ENCODE results near the gene SFXN2.
"Not testable (repeated sequence)": the region's sequence is repeated elsewhere in the genome, so short reads cannot be mapped to it uniquely, and the experiment has no call there.

SFXN2 gene

GRCh38 chr10:102713814-102714620 is 419 bp upstream of the SFXN2 start, which contains the start of gene ARL3:
TSS of gene ARL3 (minus strand) at chr10:102714397. CDS start at chr10:102714275, 122 bp downstream.
- peak within 1 kb of the TSS; percentile 17 for H3K27ac ChIP-seq (ENCODE audit: low read depth, low read length)
- peak within 1 kb of the TSS; percentile 25 for H3K9ac ChIP-seq (ENCODE audit: low read length)
- peak within 1 kb of the TSS; percentile 91 for H3K4me3 ChIP-seq (ENCODE audit: low read length)
- no peaks in the 10 kb centered on the region for H3K36me3 ChIP-seq (ENCODE audit: control insufficient read depth, insufficient read depth, low read length)
- H3K27me3 ChIP-seq (ENCODE audit: control insufficient read depth, insufficient read depth, low read length): no peaks in the 10 kb centered on the region
- peaks cover 2% of the 10 kb centered on the region for H3K4me1 ChIP-seq (ENCODE audit: control insufficient read depth, insufficient read depth, low read length)

- Histone ChIP-seq H3K27ac (ENCODE audit: low read depth, low read length) (no peak overlapping the region), H3K27me3 (ENCODE audit: control insufficient read depth, insufficient read depth, low read length) (no peaks in the 10 kb centered on the region), H3K9ac (ENCODE audit: low read length) (no peak overlapping the region), H3K4me1 (ENCODE audit: control insufficient read depth, insufficient read depth, low read length) (peaks cover 2% of the 10 kb centered on the region), H3K36me3 (ENCODE audit: control insufficient read depth, insufficient read depth, low read length) (no peaks in the 10 kb centered on the region), H3K4me3 (ENCODE audit: low read length) (no peak overlapping the region)
Measured at GRCh38 chr10:102715880-102716279, 1.4 kb downstream of the SFXN2 start.

- H3K4me1 ChIP-seq (ENCODE audit: control insufficient read depth, insufficient read depth, low read length); H3K36me3 ChIP-seq (ENCODE audit: control insufficient read depth, insufficient read depth, low read length); H3K4me3 ChIP-seq (ENCODE audit: low read length); H3K27ac ChIP-seq (ENCODE audit: low read depth, low read length); H3K9ac ChIP-seq (ENCODE audit: low read length); H3K27me3 ChIP-seq (ENCODE audit: control insufficient read depth, insufficient read depth, low read length): not testable (repeated sequence)
Measured at GRCh38 chr10:102716900-102717565, 2.6 kb downstream of the SFXN2 start.

GRCh38 chr10:102718220-102718619 is 3.8 kb downstream of the SFXN2 start:
- Histone ChIP-seq H3K4me1 (ENCODE audit: control insufficient read depth, insufficient read depth, low read length) (peaks cover 1% of the 10 kb centered on the region), H3K27me3 (ENCODE audit: control insufficient read depth, insufficient read depth, low read length) (no peaks in the 10 kb centered on the region), H3K36me3 (ENCODE audit: control insufficient read depth, insufficient read depth, low read length) (no peaks in the 10 kb centered on the region), H3K4me3 (ENCODE audit: low read length) (no peak overlapping the region), H3K27ac (ENCODE audit: low read depth, low read length) (no peak overlapping the region), H3K9ac (ENCODE audit: low read length) (no peak overlapping the region)

GRCh38 chr10:102720337-102720736 is 5.9 kb downstream of the SFXN2 start:
- Histone ChIP-seq H3K4me1 (ENCODE audit: control insufficient read depth, insufficient read depth, low read length) (no peaks in the 10 kb centered on the region), H3K27ac (ENCODE audit: low read depth, low read length) (no peak overlapping the region), H3K36me3 (ENCODE audit: control insufficient read depth, insufficient read depth, low read length) (no peaks in the 10 kb centered on the region), H3K27me3 (ENCODE audit: control insufficient read depth, insufficient read depth, low read length) (no peaks in the 10 kb centered on the region), H3K4me3 (ENCODE audit: low read length) (no peak overlapping the region), H3K9ac (ENCODE audit: low read length) (no peak overlapping the region)

- H3K27me3 ChIP-seq (ENCODE audit: control insufficient read depth, insufficient read depth, low read length): no peaks in the 10 kb centered on the region
- H3K27ac ChIP-seq (ENCODE audit: low read depth, low read length): no peak overlapping the region
- H3K4me3 ChIP-seq (ENCODE audit: low read length): no peak overlapping the region
- no peaks in the 10 kb centered on the region for H3K4me1 ChIP-seq (ENCODE audit: control insufficient read depth, insufficient read depth, low read length)
- no peaks in the 10 kb centered on the region for H3K36me3 ChIP-seq (ENCODE audit: control insufficient read depth, insufficient read depth, low read length)
- no peak overlapping the region for H3K9ac ChIP-seq (ENCODE audit: low read length)
Measured at GRCh38 chr10:102720775-102721301, 6.4 kb downstream of the SFXN2 start.

- Histone ChIP-seq H3K9ac (ENCODE audit: low read length) (no peak overlapping the region), H3K36me3 (ENCODE audit: control insufficient read depth, insufficient read depth, low read length) (peaks cover 2% of the 10 kb centered on the region), H3K27ac (ENCODE audit: low read depth, low read length) (no peak overlapping the region), H3K27me3 (ENCODE audit: control insufficient read depth, insufficient read depth, low read length) (no peaks in the 10 kb centered on the region), H3K4me3 (ENCODE audit: low read length) (no peak overlapping the region), H3K4me1 (ENCODE audit: control insufficient read depth, insufficient read depth, low read length) (no peaks in the 10 kb centered on the region)
Measured at GRCh38 chr10:102721954-102722353, 7.5 kb downstream of the SFXN2 start.

GRCh38 chr10:102723989-102724388 is 9.6 kb downstream of the SFXN2 start:
- Histone ChIP-seq H3K4me1 (ENCODE audit: control insufficient read depth, insufficient read depth, low read length) (no peaks in the 10 kb centered on the region), H3K36me3 (ENCODE audit: control insufficient read depth, insufficient read depth, low read length) (peaks cover 3% of the 10 kb centered on the region), H3K27ac (ENCODE audit: low read depth, low read length) (no peak overlapping the region), H3K9ac (ENCODE audit: low read length) (no peak overlapping the region), H3K27me3 (ENCODE audit: control insufficient read depth, insufficient read depth, low read length) (no peaks in the 10 kb centered on the region), H3K4me3 (ENCODE audit: low read length) (no peak overlapping the region)

- H3K27me3 ChIP-seq (ENCODE audit: control insufficient read depth, insufficient read depth, low read length): no peaks in the 10 kb centered on the region
- no peak overlapping the region for H3K4me3 ChIP-seq (ENCODE audit: low read length)
- no peak overlapping the region for H3K9ac ChIP-seq (ENCODE audit: low read length)
- no peaks in the 10 kb centered on the region for H3K4me1 ChIP-seq (ENCODE audit: control insufficient read depth, insufficient read depth, low read length)
- no peak overlapping the region for H3K27ac ChIP-seq (ENCODE audit: low read depth, low read length)
- peaks cover 3% of the 10 kb centered on the region for H3K36me3 ChIP-seq (ENCODE audit: control insufficient read depth, insufficient read depth, low read length)
Measured at GRCh38 chr10:102726274-102726673, 11.8 kb downstream of the SFXN2 start.

- Histone ChIP-seq H3K9ac (ENCODE audit: low read length) (no peak overlapping the region), H3K27me3 (ENCODE audit: control insufficient read depth, insufficient read depth, low read length) (no peaks in the 10 kb centered on the region), H3K27ac (ENCODE audit: low read depth, low read length) (no peak overlapping the region), H3K4me3 (ENCODE audit: low read length) (no peak overlapping the region), H3K36me3 (ENCODE audit: control insufficient read depth, insufficient read depth, low read length) (peaks cover 3% of the 10 kb centered on the region), H3K4me1 (ENCODE audit: control insufficient read depth, insufficient read depth, low read length) (no peaks in the 10 kb centered on the region)
Measured at GRCh38 chr10:102727037-102727818, 12.8 kb downstream of the SFXN2 start.

GRCh38 chr10:102729029-102730026 is 14.9 kb downstream of the SFXN2 start:
- Histone ChIP-seq H3K4me3 (ENCODE audit: low read length) (no peak overlapping the region), H3K9ac (ENCODE audit: low read length) (no peak overlapping the region), H3K27me3 (ENCODE audit: control insufficient read depth, insufficient read depth, low read length) (no peaks in the 10 kb centered on the region), H3K36me3 (ENCODE audit: control insufficient read depth, insufficient read depth, low read length) (peaks cover 3% of the 10 kb centered on the region), H3K4me1 (ENCODE audit: control insufficient read depth, insufficient read depth, low read length) (no peaks in the 10 kb centered on the region), H3K27ac (ENCODE audit: low read depth, low read length) (no peak overlapping the region)
